ENCODE measurements around the gene ZKSCAN5.
"Not testable (repeated sequence)": the region's sequence is repeated elsewhere in the genome, so short reads cannot be mapped to it uniquely, and the experiment has no call there.

The ZKSCAN5 gene

DNA sequence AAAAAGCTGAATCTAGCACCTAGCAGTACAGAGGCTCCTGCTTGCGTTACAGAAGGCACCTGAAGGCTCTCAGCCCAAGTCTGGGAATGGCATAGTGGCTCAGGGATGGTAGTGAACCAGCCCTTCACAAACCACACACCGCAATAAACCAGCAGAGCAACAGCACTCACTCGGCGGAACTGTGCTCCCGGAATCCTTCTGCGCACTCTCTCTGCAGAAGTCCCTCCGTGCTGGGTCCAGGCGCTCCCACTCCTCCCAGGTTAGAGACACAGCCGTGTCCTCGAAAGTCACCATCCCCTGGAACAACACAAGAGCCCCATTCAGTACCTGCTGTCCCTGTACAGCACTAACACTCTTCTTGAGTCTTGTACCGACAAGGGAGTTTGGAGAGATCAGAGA lies 5.9 kb upstream of the ZKSCAN5 start:
- DNase-seq = no peak

DNA sequence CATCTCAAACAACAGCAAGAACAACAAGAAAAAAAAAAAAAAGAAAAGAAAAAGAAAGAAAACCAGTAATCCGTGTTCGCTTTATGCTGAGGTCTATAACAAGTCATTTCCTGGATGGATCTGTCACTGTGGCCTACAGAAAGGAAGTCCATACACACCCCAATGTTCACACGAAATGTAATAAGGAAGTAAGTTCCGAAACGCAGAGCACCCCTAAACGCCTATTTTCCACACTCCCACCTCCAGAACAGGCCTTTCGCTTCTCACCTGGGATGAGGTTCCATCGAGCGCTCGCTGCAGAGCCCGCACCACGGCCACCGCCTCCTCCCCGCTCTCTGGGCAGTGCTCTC lies 5.1 kb upstream of the ZKSCAN5 start:
- no peak for DNase-seq

DNA sequence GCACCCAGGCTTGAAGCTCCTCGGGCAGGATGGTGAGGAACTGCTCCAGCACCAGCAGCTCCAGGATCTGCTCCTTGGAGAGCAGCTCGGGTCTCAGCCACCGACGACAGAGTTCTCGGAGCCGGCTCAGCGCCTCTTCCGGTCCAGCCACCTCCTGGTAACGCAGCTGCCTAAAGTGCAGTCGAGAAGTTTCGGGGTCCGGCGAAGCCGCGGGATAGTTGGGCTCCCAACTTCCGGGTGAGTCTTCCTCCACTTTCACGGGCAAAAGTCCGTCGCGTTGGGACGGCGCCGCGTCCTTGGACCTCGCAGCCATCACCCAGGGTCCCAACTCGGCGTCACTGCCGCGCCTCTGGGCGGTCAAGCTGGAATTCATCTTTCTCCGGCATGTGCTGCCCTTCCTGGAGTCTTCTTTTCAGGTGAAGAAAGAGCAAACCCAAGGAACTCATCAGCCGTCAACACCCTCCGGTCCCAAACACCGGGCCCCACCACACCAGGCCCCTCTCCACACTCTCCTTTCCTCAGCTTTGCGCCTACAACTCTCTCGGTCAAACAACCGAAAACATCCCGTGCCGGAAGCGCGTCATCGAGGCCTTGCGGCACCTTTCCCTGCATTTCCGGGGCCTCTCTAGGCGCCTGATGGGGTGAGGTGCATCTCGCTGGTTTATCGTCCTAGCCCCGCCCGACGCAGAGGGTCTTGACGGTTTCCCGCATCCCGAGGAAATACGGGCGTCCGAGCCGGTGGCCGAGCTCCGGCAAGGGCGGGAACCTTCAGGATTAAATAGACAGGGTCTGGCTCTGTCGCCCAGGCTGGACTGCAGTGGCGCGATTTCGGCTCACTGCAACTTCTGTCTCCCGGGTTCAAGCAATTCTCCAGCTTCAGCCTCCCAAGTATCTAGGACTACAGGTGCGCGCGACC lies 4.5 kb upstream of the ZKSCAN5 start, which contains the start of gene ZNF394:
Gene ZNF394 (minus strand): TSS at position 561 of the 916 bp plus-strand sequence. CDS start 188 bp downstream, at position 373.
- peak; percentile 75 for DNase-seq

DNA sequence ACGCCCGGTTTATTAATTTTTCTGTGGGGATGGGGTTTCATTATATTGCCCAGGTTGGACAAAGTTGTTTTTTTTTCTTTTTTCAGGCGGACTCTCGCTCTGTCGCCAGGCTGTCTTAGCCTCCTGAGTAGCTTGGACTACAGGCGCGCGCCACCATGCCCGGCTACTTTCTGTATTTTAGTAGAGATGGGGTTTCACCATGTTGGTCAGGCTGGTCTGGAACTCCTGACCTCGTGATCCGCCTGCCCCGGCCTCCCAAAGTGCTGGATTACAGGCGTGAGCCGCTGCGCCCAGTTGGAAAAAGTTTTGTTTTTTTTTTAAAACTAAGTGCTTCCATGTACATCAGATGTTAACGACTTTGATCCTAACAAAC lies 3.8 kb upstream of the ZKSCAN5 start:
- DNase-seq = no peak

DNA sequence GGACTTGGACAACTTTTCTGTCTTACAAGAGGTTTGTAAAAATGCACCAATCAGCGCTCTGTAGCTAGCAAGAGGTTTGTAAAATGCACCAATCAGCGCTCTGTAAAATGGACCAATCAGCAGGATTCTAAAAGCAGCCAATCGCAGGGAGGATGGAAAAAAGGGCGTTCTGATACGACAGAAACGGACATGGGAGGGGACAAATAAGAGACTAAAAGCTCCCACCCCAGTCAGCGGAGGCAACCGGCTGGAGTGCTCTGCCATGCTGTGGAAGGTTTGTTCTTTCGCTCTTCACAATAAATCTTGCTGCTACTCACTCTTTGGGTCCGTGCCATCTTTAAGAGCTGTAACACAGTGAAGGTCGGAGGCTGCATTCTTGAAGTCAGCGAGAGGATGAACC lies 3.2 kb upstream of the ZKSCAN5 start:
- not testable (repeated sequence) for DNase-seq

DNA sequence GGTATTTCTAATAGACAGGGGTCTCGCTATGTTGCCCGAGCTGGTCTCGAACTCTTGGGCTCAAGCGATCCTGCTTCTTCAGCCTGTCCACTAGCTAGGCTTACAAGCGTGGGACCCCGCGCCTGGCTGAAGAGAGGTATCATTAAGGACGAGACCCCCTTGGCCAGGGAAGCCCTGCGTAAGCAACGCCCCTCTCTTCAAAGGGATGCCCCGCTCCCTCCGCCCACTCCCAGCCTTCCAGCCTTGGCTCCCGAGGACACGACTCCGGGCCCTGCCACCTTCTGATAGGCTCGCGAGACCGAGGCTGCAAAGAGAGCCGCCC lies 220 bp upstream of the ZKSCAN5 start:
- DNase-seq = peak; percentile 83

DNA sequence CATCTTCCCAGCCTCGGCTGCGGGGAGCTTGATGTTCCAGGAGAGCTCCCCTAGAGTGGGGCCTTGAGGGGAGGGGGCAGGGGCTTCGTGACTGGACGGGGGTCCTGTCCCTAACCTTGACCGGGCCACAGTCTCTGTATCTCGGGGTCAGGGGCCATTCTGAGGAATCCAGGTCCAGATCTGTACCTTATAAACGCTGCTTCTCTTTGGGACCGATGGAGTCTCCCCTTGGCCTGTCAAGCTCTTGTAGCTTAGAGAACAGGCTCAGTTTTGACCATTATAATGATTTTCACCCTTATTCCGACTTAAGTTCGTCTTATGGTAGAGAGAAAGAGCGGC lies 831 bp downstream of the ZKSCAN5 start:
- no peak for DNase-seq

DNA sequence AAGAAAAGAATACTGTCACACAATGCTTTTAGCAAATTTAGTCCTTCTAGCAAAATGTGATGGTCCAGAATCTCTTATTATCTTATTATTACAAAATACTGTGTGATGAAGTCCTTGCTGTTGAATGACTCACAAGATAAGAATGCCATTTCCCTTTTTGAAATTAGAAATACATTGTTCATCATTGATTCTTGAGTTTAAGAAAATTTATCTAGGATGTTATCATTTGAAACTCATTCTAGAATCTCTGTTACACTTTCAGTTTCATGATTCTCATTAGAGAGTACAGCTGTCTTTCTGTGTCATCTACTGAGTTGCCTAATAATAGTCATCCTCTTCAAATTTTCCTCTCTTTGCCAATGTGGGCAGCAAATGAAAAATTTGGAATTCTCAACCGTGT lies 9.6 kb downstream of the ZKSCAN5 start:
- DNase-seq = no peak

DNA sequence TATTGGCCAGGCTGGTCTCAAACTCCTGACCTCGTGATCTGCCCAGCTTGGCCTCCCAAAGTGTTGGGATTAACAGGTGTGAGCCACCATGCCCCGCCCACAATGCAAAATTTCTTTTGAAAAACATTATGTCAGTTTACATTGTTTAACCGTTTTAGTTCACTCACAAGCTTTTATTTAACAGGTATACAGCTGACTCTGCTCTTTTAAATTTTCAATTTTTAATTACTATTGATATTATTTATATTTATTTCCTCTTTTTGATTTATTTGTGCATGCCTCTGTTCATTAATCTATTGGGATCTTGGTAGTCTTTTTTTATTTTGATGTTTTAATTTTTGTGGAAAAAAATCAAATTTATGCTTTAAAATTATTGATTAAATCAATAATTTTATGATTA lies 16.9 kb downstream of the ZKSCAN5 start:
- DNase-seq = no peak

DNA sequence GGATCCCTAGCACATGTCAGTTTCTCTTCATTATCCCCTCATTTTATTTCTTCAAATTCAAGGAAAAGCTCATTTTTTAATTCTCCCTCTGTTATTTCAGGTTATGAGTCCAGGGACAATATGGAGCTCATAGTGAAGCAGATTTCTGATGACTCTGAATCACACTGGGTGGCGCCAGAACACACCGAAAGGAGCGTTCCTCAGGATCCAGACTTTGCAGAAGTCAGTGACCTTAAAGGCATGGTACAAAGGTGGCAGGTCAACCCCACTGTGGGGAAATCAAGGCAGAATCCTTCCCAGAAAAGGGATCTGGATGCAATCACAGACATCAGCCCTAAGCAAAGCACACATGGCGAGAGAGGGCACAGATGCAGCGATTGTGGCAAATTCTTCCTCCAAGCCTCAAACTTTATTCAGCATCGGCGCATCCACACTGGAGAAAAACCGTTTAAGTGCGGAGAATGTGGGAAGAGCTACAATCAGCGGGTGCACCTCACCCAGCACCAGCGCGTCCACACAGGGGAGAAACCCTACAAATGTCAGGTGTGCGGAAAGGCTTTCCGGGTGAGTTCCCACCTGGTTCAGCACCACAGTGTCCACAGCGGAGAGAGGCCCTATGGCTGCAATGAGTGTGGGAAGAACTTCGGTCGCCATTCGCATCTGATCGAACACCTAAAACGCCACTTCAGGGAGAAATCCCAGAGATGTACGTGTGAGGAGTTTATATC lies 21.4 kb downstream of the ZKSCAN5 start:
- no peak for DNase-seq

DNA sequence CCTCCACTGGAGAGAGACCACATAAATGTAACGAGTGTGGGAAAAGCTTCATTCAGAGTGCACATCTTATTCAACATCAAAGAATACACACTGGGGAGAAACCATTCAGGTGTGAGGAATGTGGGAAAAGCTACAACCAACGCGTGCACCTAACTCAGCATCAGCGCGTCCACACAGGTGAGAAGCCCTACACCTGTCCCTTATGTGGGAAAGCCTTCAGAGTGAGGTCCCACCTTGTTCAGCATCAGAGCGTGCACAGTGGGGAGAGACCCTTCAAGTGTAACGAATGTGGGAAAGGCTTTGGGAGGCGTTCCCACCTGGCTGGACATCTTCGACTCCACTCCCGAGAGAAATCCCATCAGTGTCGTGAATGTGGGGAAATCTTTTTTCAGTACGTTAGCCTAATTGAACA lies 26.9 kb downstream of the ZKSCAN5 start:
- DNase-seq = no peak

DNA sequence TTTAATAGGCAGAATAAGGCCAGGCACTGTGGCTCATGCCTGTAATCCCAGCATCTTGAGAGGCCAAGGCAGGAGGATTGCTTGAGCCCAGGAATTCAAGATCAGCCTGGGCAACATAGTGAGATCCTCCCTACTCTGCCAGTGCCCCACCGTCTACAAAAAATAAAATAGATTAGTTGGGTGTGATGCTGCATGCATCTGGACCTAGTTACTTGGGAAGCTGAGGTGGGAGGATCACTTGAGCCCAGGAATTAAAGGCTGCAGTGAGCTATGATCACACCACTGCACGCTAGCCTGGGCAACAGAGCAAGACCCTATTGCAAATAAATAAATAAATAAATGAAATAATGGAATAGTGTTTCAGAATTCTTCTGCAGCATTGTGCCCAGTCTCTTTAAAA lies 31.2 kb downstream of the ZKSCAN5 start:
- DNase-seq = no peak

DNA sequence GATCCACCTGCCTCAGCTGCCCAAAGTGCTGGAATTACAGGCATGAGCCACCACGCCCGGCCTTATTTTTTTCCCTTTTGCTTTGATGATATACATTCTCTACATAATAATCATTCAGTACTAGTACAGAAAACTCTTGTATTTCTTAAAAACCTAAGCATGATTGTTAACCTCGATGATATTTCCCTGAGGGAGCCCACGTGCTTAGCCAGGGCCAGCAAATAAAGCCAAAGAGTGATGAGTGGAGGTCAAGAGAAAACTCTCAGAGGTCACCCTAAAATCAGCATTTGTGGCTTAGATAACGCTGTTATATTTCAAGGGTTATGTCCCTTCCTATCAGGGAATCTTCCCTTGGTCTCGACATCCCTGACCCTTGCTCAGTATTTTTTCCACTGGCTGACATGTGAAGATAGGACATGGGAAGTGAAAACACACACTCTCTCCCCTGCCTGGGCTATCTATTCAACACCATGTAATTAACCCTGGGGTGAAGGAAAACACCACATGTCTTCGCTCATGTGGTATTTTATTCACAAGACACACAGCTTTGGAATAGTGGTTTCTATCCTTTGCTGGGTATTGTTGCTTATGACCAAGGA lies 34.9 kb downstream of the ZKSCAN5 start:
- no peak for DNase-seq

DNA sequence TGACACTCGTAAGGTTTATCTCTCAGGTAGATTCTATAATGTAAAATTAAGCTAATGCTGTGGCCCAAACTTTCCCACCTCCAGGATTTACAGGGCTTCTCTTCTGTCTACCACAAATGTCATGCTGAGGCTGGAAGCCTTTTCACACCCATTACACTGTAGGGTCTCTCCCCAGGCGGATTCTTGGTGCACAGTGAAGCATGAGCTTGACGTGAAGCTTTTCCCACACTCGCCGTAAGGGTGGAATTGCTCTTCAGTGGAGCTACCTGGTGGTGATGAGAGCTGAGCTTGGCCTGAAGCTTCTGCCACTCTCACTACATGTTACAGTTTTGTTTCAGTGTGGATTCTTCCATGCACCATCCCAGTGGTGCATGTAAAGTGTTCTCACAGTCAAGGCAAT lies 36.1 kb downstream of the ZKSCAN5 start:
- DNase-seq = no peak

DNA sequence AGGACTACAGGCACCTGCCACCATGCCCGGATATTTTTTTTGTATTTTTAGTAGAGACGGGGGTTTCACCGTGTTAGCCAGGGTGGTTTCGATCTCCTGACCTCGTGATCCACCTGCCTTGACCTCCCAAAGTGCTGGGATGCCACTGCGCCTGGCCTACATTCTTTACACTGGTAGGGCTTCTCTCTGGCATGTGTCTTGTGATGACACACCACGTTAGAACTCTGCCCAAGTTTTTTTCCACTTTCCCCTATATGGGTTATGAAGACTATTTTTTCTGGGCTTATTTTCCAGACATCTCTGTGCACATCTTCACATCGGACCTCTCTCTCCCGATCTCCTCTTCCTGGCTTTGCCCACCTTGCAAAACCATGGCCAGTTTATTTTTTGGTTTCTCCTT lies 36.8 kb downstream of the ZKSCAN5 start:
- DNase-seq = no peak

DNA sequence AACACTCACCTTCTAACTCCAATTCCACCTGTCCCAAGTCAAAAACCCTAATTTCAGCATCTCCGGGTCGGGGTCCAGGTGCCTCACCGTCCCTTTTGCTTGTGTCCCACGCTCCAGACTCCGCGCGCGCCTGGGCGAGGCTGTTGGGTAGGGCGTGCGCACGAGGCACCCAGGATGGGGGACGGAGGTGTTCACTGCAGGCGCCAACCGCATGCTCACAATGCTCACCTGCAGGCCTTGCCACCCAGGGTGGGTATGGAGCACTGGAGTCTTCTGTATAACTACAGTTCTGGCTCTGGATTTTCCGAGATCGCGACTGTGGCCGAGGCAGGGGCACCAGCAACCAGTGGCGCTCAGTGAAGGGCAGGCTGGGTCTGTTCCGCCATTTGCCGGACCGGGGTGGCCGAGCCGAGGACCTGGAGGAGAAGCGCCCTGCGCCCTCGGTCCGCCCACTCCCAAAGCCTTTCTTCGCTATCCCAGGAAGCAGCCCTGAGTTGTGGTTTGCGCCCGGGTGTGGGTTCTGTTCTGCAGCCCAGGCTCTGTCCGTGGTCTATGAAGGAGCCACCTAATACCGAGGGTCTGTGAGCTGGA lies 38.7 kb downstream of the ZKSCAN5 start:
- no peak for DNase-seq

DNA sequence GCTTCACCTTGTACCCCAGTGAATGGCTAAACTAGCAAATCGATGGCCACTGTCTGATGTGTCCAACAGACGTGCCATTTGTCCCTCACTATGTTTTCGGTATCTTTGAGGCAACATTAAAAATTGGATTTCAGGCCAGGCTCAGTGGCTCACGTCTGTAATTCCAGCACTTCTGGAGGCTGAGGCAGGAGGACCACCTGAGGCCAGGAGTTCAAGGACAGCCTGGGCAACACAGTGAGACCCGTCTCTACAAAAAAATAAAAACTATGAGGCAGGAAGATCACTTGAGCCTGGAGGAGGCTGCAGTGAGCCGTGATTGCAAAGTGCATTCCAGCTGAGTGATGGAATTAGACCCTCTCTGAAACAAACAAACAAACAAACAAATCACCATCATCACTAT lies 39.5 kb downstream of the ZKSCAN5 start:
- no peak for DNase-seq

DNA sequence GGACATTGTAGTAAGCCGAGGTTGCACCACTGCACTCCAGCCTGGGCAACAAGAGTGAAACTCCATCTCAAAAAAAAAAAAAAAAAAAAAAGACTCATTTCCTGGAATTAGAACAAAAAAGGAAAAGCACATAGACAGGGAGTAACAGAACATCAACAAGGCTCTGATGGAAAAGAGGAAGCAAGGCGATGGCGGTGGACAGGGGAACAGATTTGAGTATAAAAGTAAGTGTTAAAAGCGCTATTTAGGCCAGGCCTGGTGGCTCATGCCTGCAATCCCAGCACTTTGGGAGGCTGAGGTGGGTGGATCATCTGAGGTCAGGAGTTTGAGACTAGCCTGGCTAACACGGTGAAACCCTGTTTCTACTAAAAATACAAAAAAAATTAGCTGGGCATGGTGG lies 40.8 kb downstream of the ZKSCAN5 start:
- DNase-seq = not testable (repeated sequence)

DNA sequence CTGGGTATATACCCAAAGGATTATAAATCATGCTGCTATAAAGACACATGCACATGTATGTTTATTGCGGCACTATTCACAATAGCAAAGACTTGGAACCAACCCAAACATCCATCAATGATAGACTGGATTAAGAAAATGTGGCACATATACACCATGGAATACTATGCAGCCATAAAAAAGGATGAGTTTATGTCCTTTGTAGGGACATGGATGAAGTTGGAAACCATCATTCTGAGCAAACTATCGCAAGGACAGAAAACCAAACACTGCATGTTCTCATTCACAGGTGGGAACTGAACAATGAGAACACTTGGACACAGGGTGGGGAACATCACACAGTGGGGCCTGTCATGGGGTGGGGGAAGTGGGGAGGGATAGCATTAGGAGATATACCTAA lies 45.1 kb downstream of the ZKSCAN5 start:
- DNase-seq = not testable (repeated sequence)

DNA sequence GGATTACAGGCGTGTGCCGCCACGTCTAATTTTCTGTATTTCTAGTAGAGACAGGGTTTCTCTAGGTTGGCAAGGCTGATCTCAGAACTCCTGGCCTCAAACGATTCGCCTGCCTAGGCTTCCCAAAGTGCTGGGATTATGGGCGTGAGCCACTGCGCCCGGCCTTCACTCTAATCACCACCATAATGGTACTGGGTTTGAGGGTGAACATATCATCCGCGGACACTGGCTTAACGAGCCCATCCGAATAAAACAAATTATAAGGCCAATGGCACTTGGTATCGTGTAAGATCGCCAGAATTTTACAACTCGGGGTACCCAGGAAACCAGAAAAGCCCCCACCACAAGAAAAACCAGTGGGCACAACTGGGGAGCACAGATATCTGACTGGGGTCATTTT lies 46.9 kb downstream of the ZKSCAN5 start:
- DNase-seq = no peak

DNA sequence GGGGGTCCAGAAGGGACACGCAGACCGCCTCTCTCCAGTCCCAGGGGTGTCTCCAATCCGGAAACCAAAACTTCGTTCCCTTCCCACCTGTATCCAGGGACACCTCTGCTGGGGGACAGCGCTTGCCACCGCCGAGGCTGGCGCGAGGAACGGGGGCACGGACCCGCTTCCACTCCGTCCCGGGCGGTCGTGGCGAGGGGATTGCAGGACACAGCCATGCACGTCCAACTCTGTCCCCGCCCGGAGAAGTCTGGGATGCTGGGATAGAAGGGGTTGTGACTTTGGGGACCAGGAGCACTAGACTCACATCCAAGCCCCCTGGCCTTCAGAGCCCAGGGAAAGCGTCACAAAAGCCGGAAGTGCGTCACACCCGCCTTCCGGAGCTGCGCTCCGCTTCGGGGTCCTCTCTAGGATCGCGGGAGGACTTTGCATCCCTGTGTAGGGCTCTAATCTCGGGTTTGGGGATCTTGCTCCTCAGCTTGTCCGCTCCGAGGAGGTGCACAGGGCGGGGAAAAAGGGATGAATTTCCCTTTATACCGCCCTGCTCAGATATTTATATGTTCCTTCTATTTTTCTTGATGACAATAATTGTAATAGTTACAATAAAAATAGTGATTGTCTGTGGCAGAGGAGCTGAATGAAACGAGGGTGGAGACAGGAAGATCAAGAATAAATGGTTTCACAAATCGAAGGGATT lies 47.5 kb downstream of the ZKSCAN5 start, which contains the start of gene FAM200A:
Gene FAM200A (minus strand): TSS at position 348 of the 697 bp plus-strand sequence. CDS start 3,707 bp downstream, outside the sequence.
- peak; percentile 82 for DNase-seq

DNA sequence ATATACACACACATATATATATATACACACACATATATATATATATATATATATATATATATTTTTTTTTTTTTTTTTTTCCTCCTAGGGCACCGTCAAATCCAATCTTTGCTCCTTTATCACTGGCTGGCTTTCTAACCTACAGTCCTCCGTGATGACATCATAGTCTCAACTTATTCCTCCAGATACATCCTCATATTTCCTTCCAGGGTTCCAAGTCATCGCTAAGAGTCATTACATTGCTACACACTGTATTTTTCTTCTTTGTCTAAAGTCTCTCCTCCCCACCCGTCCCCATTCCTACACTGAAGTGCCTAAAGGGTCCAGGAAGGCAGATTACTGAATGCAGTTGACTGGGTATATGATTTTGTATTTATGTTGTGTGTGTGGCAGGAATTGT lies 48.6 kb downstream of the ZKSCAN5 start:
- DNase-seq = no peak

DNA sequence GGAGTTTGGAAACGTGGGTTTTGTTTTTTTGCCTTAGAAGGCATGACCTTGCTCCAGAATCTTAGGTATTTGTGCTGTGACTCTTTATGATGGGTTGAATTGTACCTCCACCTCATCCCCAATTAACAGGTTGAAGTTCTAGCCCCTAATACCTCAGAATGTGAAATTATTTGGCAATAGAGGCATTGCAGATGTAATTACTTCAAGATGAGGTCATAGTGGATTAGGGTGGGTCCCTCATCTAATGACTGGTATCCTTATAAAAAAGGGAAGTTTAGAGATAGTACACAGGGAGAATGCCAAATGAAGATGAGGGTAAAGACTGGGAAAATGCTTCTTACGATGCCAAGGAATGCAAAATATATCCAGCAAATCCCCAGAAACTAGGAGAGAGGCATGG lies 50.5 kb downstream of the ZKSCAN5 start:
- DNase-seq = no peak

Measured in 8988T (cell line).